HL-60 (cell line): Measurements from ENCODE around the gene ASCL2.
A peak's percentile ranks its signal among the peaks of the same experiment; 100 is the strongest.

ENCODE experiments used
- DNase-seq, 2 experiments: peaks; one replicate each; pipeline ENCODE4 v3.0.0-alpha.2; 2010 to 2020; ENCODE audit warnings: low read depth in 1 of 2, low spot score in 1 of 2
- H3K27ac ChIP-seq: fragments of 250-450 bp; sonication (Bioruptor Pico); replicated peaks from 2 replicates; pipeline ENCODE4 v1.5.1; 2020; ENCODE audit warnings: mild to moderate bottlenecking, moderate library complexity
- H3K27me3 ChIP-seq: fragments of 250-450 bp; sonication (Bioruptor Pico); 2 replicates; pipeline ENCODE4 v1.5.1; 2021; ENCODE audit warnings: mild to moderate bottlenecking, moderate library complexity; ENCODE audit not compliant: insufficient read depth, poor library complexity, severe bottlenecking
- H3K4me3 ChIP-seq: replicated peaks from 2 replicates; pipeline ENCODE4 v1.5.1; 2011; ENCODE audit warnings: mild to moderate bottlenecking, control low read depth, low read length; ENCODE audit not compliant: insufficient read depth
- GABPA ChIP-seq: IDR thresholded peaks from 2 replicates; pipeline ENCODE4 v1.6.1; 2012; ENCODE audit warnings: low read depth
- POLR2AphosphoS5 ChIP-seq: IDR thresholded peaks from 2 replicates; pipeline ENCODE4 v1.6.1; 2012; ENCODE audit warnings: low read depth
- SPI1 ChIP-seq: IDR thresholded peaks from 2 replicates; pipeline ENCODE4 v1.6.1; 2012; ENCODE audit warnings: low read depth, mild to moderate bottlenecking, borderline replicate concordance
- TF ChIP-seq, protein P1 (sequence below): IDR thresholded peaks from 2 replicates; pipeline ENCODE4 v1.6.1; 2012; ENCODE audit warnings: low read depth; ENCODE audit not compliant: insufficient replicate concordance
- TF ChIP-seq, protein P2 (sequence below): IDR thresholded peaks from one replicate; pipeline ENCODE4 v1.5.1; 2011; ENCODE audit warnings: low read length, control low read depth, inconsistent platforms; ENCODE audit not compliant: insufficient read depth

ASCL2 gene

DNA sequence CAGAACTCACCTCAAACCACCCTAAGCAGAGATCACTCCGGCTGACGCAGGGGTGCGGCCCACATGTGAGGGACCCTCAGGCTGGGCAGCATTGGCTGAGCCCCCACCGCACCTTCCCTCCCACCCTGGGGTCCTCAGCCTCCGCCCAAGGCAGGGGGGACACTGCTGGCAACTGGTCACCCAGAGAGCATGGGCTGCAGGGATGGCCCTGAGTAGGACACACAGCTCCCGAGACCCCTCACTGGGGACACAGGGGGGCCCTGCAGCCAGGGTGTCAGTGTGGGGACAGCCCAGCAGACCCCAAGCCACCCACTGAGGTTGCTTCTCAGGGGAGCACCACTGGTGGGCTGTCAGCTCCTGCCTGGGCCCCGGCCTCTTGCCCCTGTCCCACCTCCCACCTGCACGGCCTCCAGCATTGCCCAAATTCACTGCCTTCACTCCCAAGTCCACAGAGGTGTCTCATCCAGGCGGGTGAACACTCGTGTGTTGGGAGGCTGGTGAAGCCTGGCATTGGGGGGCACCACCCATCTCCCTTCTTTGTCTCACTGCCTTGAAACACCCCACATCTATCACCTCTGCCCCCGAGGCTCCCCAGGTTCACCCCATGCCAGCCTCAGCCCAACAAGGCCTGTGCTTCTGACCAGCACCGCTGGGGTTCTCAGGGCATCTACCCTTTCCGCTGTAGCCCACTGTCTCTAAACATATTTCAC, 26.7 kb upstream of the ASCL2 start:
- H3K27me3 ChIP-seq, result no peaks in the 10 kb centered on the region
- no peak overlapping the region for H3K27ac ChIP-seq
- DNase-seq, result no peak

DNA sequence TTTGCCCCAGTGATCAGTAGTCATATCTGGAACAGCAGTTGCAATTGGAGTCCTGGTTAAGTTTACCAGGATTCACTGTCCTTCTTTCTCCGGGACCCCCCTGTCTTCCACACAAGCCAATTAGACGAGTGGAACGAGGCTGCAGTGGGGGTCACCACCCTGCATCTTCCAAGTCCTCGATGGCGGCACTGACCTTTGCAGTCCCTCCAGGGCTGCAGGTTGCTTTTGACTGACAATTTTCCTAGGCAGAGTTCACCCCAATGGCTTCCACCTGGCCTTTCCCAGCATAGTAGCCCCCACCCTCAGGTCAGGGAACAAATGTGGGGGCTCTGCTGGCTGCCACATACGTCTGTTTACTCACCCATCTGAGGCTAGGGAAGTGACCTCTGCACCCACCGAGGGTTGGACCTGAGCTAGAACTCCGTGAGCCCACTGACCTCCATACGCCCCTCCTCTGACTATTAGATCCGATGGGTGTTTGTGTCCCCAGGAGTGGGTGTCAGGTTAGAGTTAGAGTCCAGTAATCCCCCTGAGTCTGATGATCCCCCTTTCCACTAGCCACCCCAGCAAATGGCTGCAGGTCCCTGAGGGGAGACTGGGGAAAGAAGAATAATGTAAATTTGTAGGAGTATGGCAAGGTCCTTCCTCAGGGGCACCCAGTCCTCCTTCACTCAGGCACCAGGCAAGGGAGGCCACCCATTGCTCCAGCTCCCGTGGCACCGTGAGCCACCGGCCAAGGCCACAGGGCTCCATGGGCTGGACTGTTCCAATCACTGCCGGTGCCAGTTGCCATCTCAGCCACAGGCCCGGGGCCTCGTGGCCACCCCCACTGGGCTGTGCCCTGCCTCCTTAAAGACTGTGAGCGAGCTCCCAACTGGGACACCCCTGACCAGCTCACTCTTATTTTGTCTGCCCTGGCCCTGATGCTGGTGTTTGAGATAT, 25.9 kb upstream of the ASCL2 start:
- DNase-seq, result no peak
- Histone ChIP-seq H3K4me3 (no peak overlapping the region), H3K27ac (no peak overlapping the region), H3K27me3 (no peaks in the 10 kb centered on the region)
- TF ChIP-seq, protein P1, sequence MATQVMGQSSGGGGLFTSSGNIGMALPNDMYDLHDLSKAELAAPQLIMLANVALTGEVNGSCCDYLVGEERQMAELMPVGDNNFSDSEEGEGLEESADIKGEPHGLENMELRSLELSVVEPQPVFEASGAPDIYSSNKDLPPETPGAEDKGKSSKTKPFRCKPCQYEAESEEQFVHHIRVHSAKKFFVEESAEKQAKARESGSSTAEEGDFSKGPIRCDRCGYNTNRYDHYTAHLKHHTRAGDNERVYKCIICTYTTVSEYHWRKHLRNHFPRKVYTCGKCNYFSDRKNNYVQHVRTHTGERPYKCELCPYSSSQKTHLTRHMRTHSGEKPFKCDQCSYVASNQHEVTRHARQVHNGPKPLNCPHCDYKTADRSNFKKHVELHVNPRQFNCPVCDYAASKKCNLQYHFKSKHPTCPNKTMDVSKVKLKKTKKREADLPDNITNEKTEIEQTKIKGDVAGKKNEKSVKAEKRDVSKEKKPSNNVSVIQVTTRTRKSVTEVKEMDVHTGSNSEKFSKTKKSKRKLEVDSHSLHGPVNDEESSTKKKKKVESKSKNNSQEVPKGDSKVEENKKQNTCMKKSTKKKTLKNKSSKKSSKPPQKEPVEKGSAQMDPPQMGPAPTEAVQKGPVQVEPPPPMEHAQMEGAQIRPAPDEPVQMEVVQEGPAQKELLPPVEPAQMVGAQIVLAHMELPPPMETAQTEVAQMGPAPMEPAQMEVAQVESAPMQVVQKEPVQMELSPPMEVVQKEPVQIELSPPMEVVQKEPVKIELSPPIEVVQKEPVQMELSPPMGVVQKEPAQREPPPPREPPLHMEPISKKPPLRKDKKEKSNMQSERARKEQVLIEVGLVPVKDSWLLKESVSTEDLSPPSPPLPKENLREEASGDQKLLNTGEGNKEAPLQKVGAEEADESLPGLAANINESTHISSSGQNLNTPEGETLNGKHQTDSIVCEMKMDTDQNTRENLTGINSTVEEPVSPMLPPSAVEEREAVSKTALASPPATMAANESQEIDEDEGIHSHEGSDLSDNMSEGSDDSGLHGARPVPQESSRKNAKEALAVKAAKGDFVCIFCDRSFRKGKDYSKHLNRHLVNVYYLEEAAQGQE, result no peak
- TF ChIP-seq GABPA (no peak), POLR2AphosphoS5 (no peak; the same call in 1 of the 2 replicates), SPI1 (no peak)
- TF ChIP-seq, protein P2, sequence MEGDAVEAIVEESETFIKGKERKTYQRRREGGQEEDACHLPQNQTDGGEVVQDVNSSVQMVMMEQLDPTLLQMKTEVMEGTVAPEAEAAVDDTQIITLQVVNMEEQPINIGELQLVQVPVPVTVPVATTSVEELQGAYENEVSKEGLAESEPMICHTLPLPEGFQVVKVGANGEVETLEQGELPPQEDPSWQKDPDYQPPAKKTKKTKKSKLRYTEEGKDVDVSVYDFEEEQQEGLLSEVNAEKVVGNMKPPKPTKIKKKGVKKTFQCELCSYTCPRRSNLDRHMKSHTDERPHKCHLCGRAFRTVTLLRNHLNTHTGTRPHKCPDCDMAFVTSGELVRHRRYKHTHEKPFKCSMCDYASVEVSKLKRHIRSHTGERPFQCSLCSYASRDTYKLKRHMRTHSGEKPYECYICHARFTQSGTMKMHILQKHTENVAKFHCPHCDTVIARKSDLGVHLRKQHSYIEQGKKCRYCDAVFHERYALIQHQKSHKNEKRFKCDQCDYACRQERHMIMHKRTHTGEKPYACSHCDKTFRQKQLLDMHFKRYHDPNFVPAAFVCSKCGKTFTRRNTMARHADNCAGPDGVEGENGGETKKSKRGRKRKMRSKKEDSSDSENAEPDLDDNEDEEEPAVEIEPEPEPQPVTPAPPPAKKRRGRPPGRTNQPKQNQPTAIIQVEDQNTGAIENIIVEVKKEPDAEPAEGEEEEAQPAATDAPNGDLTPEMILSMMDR, result no peak

More for the DNA sequence above, 26.7 kb upstream of the ASCL2 start:
- no peak overlapping the region for H3K4me3 ChIP-seq
- TF ChIP-seq, protein P1, result no peak
- TF ChIP-seq POLR2AphosphoS5 (no peak), GABPA (no peak), SPI1 (no peak)
- TF ChIP-seq, protein P2, result no peak

DNA sequence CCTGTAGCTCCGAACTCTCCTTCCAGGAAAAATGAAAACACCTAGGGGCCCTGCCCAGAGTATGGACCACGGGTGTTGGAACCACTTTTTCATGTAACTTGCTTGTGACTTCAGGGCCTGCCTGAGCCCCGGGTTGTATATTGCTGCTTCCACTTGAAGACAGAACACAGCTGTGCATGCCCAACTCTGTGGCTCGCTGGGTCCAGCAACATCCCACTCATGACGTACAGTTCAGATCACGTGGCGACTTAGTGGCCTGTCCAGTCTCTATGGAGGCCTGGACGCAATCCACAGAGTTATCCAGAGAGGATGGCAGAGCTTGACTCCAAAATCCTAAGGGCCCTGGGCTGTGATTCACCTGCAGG, 24.5 kb upstream of the ASCL2 start:
- TF ChIP-seq GABPA (no peak), SPI1 (no peak), POLR2AphosphoS5 (peak; percentile 19; the same call in 1 of the 2 replicates)
- TF ChIP-seq, protein P1, result no peak
- TF ChIP-seq, protein P2, result no peak
- no peak overlapping the region for H3K27ac ChIP-seq
- no peaks in the 10 kb centered on the region for H3K27me3 ChIP-seq
- no peak overlapping the region for H3K4me3 ChIP-seq
- no peak for DNase-seq
